HG02623 (cell line): ENCODE results near the gene SNAPC4.
"Not testable (repeated sequence)": the region's sequence is repeated elsewhere in the genome, so short reads cannot be mapped to it uniquely, and the experiment has no call there.

Experiments
- ATAC-seq: cut with Tn5 transposase; IDR thresholded peaks from one replicate; pipeline ENCODE4 v1.9.1; 2021; ENCODE audit warnings: moderate library complexity; ENCODE audit not compliant: unreplicated experiment

SNAPC4 gene

GRCh38 chr9:136359774-136360718 is 39.9 kb downstream of the SNAPC4 start:
- no peak for ATAC-seq

GRCh38 chr9:136358888-136359287 is 41.1 kb downstream of the SNAPC4 start:
- ATAC-seq: no peak

DNA sequence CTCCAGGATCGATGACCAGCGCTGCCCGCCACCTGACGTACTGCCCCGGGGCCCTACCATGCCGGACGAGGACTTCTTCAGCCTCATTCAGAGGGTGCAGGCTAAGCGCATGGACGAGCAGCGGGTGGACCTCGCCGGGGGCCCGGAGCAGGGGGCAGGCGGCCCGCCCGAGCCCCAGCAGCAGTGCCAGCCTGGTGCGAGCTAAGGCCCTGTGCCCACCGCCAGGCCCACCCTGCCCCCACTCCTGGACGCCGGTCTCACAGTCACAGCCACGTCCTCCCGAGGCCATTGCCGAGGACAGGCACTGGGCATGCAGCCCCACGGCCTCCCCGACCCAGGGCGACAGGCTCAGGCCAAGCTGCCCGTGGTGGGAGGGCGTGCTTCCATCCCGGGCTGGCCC is 42.0 kb downstream of the SNAPC4 start:
- no peak for ATAC-seq

DNA sequence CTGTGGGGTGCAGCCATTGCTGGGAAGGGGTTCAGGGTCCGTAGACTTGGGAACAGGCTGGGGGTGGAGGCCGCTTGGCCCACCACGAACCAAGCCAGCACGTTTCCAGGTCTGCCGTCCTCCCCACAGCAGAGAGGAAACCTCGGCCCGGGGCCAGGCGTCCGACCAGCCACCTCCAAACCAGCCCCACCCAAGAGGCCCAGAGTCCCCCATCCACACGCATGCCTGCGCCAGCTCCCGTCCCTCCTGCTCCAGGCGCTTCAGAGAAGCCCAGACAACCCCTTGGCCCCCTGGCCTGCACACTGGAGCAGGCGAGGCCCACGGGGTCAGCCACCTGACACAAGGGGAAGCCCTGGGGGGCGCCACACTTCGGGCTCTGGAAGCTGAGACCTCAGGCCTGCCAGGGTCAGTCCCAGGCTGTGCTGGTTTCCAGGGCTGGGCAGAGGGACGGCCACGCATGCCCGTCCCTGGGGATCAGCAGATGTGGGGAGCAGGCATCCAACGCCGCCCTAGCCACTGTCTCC is 42.7 kb downstream of the SNAPC4 start:
- ATAC-seq: no peak

DNA sequence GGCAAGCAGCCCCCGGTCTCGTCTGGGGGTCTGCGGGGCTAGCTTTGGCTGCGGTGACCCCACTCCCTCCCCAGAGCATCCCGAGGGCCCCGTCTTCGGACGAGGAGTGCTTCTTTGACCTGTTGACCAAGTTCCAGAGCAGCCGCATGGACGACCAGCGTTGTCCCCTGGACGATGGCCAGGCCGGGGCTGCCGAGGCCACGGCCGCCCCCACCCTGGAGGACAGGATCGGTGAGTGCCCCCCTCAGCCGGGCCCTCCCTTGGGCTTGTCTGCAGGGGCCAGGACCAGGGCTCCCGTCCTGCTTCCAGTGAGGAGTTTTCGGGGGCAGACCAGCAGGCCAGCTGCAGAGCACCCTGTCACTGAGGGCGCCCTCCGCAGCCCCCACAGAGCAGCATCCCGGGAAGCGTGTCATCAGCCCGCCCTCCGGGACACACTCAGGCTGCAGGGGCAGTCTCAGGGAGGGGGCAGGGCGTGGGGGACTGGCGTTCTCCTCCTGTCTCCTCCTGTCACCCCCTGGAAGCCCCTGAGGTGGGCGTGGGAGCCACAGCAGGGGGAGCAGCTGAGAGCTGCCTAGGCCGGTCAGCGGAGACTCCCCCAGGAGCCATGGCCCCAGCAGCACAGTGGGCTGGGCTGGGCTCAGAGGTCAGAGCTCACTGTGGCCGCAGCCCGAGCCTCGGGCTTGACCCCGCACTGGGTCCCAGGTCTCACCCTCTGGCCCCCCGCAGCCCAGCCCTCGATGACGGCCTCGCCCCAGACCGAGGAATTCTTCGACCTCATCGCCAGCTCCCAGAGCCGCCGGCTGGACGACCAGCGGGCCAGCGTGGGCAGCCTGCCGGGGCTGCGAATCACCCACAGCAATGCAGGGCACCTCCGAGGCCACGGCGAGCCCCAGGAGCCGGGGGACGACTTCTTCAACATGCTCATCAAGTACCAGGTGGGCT is 44.1 kb downstream of the SNAPC4 start:
- ATAC-seq: no peak

DNA sequence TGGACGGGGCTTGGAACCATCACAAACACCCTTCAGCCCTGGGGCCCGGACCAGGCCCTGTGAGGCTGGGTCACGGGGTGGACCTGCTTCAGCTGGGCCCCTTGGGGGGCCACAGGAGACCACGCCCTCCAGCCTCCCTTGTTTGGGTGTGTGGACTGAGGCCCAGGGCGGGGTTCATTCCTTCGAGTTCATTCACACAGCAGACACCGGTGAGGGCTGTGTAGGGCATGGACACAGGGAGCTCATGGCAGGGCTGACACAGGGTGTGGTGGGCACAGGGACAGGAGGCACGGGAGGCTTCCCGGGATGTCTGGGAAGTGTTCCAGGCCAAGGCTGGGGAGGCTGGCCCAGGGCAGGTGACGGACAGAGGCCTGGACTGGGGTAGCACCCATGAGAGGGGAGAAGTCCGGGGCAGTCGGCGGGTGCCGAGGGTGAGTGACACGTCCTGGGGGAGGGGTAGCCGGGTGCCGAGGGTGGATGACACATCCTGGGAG is 45.3 kb downstream of the SNAPC4 start:
- ATAC-seq: no peak

DNA sequence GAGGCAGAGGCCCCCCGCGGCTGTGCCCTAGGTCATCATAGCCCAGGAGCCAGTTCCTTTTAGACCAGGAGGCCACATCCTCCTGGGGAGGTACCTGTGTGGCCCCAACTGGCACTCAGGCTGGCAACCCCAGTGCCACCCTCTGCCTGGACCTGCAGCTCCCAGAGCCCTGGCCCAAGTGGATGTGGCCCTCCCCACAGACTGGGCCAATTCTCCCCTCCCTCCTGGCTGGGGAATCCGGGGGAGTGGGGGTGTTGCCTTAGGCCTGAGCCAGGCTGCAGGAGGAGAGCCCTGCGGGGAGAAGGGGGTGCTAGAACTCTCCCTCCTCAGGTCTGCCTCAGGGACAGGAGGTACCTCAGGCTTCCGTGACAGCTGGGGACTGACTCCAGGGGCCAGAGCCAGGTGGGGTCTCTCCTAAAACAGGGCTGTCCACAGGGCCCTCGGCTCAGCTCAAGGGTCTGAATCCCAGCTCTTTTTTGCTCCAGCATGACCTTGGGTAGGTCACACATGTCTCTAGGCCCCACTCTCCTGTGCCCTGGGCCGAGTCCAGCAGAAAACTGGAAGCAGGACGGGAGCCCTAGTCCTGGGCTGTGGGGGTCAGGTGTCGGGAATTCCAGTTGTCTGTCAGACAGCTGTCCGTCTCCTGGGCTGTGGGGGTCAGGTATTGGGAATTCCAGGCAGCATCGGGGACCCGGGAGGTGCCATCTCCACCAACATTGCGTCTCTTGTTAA is 46.0 kb downstream of the SNAPC4 start:
- no peak for ATAC-seq

DNA sequence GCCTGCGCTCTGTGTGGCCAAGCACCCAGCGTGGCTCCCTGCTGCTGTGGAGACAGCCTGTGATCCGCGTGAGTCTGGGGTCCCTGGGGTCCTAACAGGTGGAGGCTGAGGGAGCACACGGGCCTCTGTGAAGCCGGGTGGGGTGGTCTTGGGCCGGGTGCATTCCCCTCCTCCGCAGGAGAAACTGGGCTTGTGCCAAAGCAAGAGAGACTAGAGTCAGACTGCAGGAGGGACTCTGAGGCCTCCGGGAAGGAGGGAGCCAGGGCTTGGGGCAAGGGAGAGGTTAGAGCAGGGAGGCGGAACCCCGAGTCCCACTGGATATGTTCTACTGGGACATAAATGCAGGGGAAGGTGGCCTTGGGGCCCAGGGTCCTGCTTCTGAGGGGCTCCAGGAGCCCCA is 46.9 kb downstream of the SNAPC4 start:
- no peak for ATAC-seq

DNA sequence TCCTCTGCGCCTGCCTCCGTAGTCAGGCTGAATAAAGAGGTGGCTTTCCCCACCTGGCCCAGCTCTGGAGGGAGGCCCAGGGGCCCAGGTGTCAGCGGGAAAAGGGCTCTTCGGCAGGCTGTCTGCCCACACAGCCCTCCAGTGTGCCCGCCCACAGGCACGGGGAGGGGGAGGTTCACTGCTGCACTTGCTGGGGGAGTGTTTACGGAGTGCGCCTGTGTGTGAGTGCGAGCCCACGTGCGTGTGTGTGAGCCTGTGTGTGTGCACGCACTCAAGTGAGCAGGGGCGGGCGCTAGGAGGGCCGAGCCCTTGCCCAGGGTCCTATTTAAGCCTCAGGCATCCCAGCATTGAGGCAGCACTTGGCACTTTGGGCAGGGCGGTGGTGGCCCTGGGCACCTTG is 47.3 kb downstream of the SNAPC4 start:
- ATAC-seq: no peak

- ATAC-seq: not testable (repeated sequence)
Measured at GRCh38 chr9:136351868-136352267, 48.1 kb downstream of the SNAPC4 start.

DNA sequence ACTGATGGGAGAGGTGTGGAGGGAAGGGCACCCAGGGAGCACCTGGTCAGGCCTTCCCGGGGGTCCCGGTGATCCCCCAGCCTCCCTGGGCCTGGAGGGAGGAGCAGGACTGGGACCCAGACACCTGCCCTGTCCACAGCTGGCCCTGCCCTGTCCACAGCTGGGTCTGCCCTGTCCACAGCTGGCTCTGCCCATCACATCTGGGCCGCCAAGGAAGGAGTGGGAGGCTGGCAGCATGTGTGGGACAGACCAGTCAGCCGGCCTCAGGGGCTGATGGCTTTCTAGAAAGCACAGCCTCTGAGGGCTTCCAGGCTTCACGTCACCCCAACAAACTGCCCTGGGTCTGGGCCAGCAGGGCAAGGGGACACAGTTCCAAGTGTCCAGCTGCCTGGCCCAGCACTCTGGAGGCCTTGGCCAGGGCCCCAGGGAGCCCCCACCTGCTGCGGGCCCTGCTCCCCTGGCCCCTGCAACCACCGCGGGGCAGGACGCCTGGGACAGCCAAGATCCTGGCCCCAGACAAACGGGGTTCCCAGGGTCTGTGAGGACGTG is 48.6 kb downstream of the SNAPC4 start:
- no peak for ATAC-seq
